ENCODE measurements around the gene IFT172. TPM values are rescaled to one million over a fixed set of nuclear protein-coding genes. Genes with fewer than 3 reads are reported as not detected.

Gene IFT172
- total and polyA plus RNA-seq, 2 donors from 2014 or later: 25.9 to 40.3 TPM

- FAIRE-seq (no peak), DNase-seq (peak in 4 of 5 donors; percentile 59 to 81 (median 67))
- no peaks in the 10 kb centered on the region for H3K9me3 ChIP-seq (ENCODE audit: control insufficient read depth in 2 of 3, insufficient read depth in 1 of 3, low read length in 3 of 3)
- intact Hi-C loops (cut with DNase I): no loop called here
- H3K27me3 ChIP-seq (ENCODE audit: control insufficient read depth, insufficient read depth, low read length): no peaks in the 10 kb centered on the region
- H3K36me3 ChIP-seq (ENCODE audit: control insufficient read depth in 2 of 3, insufficient read depth in 3 of 3, low read length in 3 of 3): no peaks in the 10 kb centered on the region
- peak overlapping the region; percentile 56 to 86 (median 81) for H3K4me3 ChIP-seq (ENCODE audit: low read length in 3 of 3)
- peak overlapping the region in 1 of 3 donors; percentile 24 for H3K9ac ChIP-seq (ENCODE audit: low read length in 3 of 3)
- H3K4me1 ChIP-seq (ENCODE audit: control insufficient read depth in 2 of 3, insufficient read depth in 2 of 3, low read depth in 1 of 3, low read length in 3 of 3): peaks cover 0 to 7% (median 7%) of the 10 kb centered on the region in 3 donors
- H3K27ac ChIP-seq (ENCODE audit: low read depth in 2 of 2, low read length in 2 of 2): no peak overlapping the region
- TF ChIP-seq, protein P1, sequence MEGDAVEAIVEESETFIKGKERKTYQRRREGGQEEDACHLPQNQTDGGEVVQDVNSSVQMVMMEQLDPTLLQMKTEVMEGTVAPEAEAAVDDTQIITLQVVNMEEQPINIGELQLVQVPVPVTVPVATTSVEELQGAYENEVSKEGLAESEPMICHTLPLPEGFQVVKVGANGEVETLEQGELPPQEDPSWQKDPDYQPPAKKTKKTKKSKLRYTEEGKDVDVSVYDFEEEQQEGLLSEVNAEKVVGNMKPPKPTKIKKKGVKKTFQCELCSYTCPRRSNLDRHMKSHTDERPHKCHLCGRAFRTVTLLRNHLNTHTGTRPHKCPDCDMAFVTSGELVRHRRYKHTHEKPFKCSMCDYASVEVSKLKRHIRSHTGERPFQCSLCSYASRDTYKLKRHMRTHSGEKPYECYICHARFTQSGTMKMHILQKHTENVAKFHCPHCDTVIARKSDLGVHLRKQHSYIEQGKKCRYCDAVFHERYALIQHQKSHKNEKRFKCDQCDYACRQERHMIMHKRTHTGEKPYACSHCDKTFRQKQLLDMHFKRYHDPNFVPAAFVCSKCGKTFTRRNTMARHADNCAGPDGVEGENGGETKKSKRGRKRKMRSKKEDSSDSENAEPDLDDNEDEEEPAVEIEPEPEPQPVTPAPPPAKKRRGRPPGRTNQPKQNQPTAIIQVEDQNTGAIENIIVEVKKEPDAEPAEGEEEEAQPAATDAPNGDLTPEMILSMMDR (IDR thresholded peaks at IDR 0.05; ENCODE audit: borderline replicate concordance, extremely low read depth, insufficient read depth): peak; percentile 57
Observed at GRCh38 chr2:27407798-27408491, 81.6 kb downstream of the IFT172 start.

DNA sequence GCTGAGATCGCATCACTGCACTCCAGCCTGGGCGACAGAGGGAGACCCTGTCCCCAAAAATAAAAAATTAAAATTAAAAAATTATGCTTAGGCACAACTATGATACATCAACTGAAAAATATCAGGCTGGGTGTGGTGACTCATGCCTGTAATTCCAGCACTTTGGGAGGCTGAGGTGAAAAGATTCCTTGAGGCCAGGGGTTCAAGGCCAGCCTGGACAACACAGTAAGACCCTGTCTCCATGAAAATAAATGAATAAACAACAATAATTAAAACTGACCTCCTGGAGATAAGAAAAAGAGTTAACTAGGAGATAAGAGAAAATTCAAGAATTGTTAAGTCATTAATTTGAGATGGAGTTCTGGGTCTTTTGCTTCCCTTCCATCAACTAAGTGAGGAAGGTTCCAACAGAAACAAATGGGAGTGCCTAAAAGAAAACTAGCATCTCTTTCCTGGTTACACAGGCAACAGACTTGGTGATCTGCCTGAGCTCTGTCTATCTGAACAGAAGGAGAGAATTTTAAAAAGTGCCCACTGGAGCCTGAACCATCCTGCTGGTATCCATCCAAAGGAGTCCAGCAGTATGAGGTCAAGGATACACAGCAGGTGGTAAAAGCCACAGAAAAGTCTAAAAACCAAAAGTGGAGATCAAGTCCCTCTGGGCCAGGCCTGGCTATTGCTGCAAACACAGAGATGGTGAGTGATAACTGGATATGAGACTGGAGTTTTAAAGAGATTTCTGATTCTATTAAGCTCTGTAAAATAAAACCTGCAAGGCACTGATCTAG, 89.0 kb downstream of the IFT172 start:
- Histone ChIP-seq H3K9me3 (ENCODE audit: control insufficient read depth in 2 of 3, insufficient read depth in 1 of 3, low read length in 3 of 3) (no peaks in the 10 kb centered on the region), H3K9ac (ENCODE audit: low read length in 3 of 3) (no peak overlapping the region), H3K4me3 (ENCODE audit: low read length in 3 of 3) (no peak overlapping the region), H3K27ac (ENCODE audit: low read depth in 2 of 2, low read length in 2 of 2) (no peak overlapping the region), H3K4me1 (ENCODE audit: control insufficient read depth in 2 of 3, insufficient read depth in 2 of 3, low read depth in 1 of 3, low read length in 3 of 3) (no peaks in the 10 kb centered on the region), H3K36me3 (ENCODE audit: control insufficient read depth in 2 of 3, insufficient read depth in 3 of 3, low read length in 3 of 3) (no peaks in the 10 kb centered on the region), H3K27me3 (ENCODE audit: control insufficient read depth, insufficient read depth, low read length) (no peaks in the 10 kb centered on the region)
- DNase-seq (no peak), FAIRE-seq (no peak)
- intact Hi-C loops (cut with DNase I): no loop called here
- TF ChIP-seq, protein P1 (IDR thresholded peaks at IDR 0.05; ENCODE audit: borderline replicate concordance, extremely low read depth, insufficient read depth): no peak

GRCh38 chr2:27398962-27399361, 90.6 kb downstream of the IFT172 start:
- H3K27me3 ChIP-seq (ENCODE audit: control insufficient read depth, insufficient read depth, low read length): no peaks in the 10 kb centered on the region
- no peaks in the 10 kb centered on the region for H3K4me1 ChIP-seq (ENCODE audit: control insufficient read depth in 2 of 3, insufficient read depth in 2 of 3, low read depth in 1 of 3, low read length in 3 of 3)
- no peak overlapping the region for H3K4me3 ChIP-seq (ENCODE audit: low read length in 3 of 3)
- DNase-seq: no peak
- TF ChIP-seq, protein P1 (IDR thresholded peaks at IDR 0.05; ENCODE audit: borderline replicate concordance, extremely low read depth, insufficient read depth): no peak
- H3K36me3 ChIP-seq (ENCODE audit: control insufficient read depth in 2 of 3, insufficient read depth in 3 of 3, low read length in 3 of 3): no peaks in the 10 kb centered on the region
- no peak for FAIRE-seq
- no peak overlapping the region for H3K9ac ChIP-seq (ENCODE audit: low read length in 3 of 3)
- no peak overlapping the region for H3K27ac ChIP-seq (ENCODE audit: low read depth in 2 of 2, low read length in 2 of 2)
- intact Hi-C loops (cut with DNase I): no loop called here
- H3K9me3 ChIP-seq (ENCODE audit: control insufficient read depth in 2 of 3, insufficient read depth in 1 of 3, low read length in 3 of 3): no peaks in the 10 kb centered on the region

Other genes starting within 250 kb of the IFT172 start
- 0.31 TPM for gene SLC30A3, start 226.7 kb downstream of the IFT172 start, total RNA-seq
- not detected for gene SLC30A3, start 226.7 kb downstream of the IFT172 start, polyA plus RNA-seq (ENCODE audit: insufficient read depth, low read depth, low replicate concordance)
- gene DNAJC5G, start 214.3 kb downstream of the IFT172 start, total RNA-seq: not detected
- not detected for gene DNAJC5G, start 214.3 kb downstream of the IFT172 start, polyA plus RNA-seq (ENCODE audit: insufficient read depth, low read depth, low replicate concordance)
- 0.31 TPM for gene TRIM54, start 207.3 kb downstream of the IFT172 start, total RNA-seq
- 2.1 TPM for gene TRIM54, start 207.3 kb downstream of the IFT172 start, polyA plus RNA-seq (ENCODE audit: insufficient read depth, low read depth, low replicate concordance)
- gene UCN, start 181.3 kb downstream of the IFT172 start, total RNA-seq: 1.4 TPM
- 1.3 TPM for gene UCN, start 181.3 kb downstream of the IFT172 start, polyA plus RNA-seq (ENCODE audit: insufficient read depth, low read depth, low replicate concordance)
- gene MPV17, start 166.6 kb downstream of the IFT172 start, total RNA-seq: 66.2 TPM
- gene MPV17, start 166.6 kb downstream of the IFT172 start, polyA plus RNA-seq (ENCODE audit: insufficient read depth, low read depth, low replicate concordance): 120 TPM
- 59.3 TPM for gene GTF3C2, start 133.0 kb downstream of the IFT172 start, total RNA-seq
- gene GTF3C2, start 133.0 kb downstream of the IFT172 start, polyA plus RNA-seq (ENCODE audit: insufficient read depth, low read depth, low replicate concordance): 38.3 TPM
- 35.8 TPM for gene EIF2B4, start 119.4 kb downstream of the IFT172 start, total RNA-seq
- gene EIF2B4, start 119.4 kb downstream of the IFT172 start, polyA plus RNA-seq (ENCODE audit: insufficient read depth, low read depth, low replicate concordance): 49.6 TPM
- gene SNX17, start 119.1 kb downstream of the IFT172 start, total RNA-seq: 98.7 TPM
- gene SNX17, start 119.1 kb downstream of the IFT172 start, polyA plus RNA-seq (ENCODE audit: insufficient read depth, low read depth, low replicate concordance): 115 TPM
- gene ZNF513, start 109.0 kb downstream of the IFT172 start, total RNA-seq: 23.6 TPM
- gene ZNF513, start 109.0 kb downstream of the IFT172 start, polyA plus RNA-seq (ENCODE audit: insufficient read depth, low read depth, low replicate concordance): 18.8 TPM
- 60.7 TPM for gene PPM1G, start 80.2 kb downstream of the IFT172 start, total RNA-seq
- gene PPM1G, start 80.2 kb downstream of the IFT172 start, polyA plus RNA-seq (ENCODE audit: insufficient read depth, low read depth, low replicate concordance): 50.7 TPM
- 69.5 TPM for gene NRBP1, start 61.1 kb downstream of the IFT172 start, total RNA-seq
- 56.5 TPM for gene NRBP1, start 61.1 kb downstream of the IFT172 start, polyA plus RNA-seq (ENCODE audit: insufficient read depth, low read depth, low replicate concordance)
- gene KRTCAP3, start 47.4 kb downstream of the IFT172 start, total RNA-seq: 32.1 TPM
- gene KRTCAP3, start 47.4 kb downstream of the IFT172 start, polyA plus RNA-seq (ENCODE audit: insufficient read depth, low read depth, low replicate concordance): 17.2 TPM
- 18.0 TPM for gene FNDC4, start 5.5 kb upstream of the IFT172 start, total RNA-seq
- 8.5 TPM for gene FNDC4, start 5.5 kb upstream of the IFT172 start, polyA plus RNA-seq (ENCODE audit: insufficient read depth, low read depth, low replicate concordance)
- 2.2 TPM for gene GCKR, start 7.1 kb upstream of the IFT172 start, total RNA-seq
- gene GCKR, start 7.1 kb upstream of the IFT172 start, polyA plus RNA-seq (ENCODE audit: insufficient read depth, low read depth, low replicate concordance): not detected
- 40.6 TPM for gene ZNF512, start 93.3 kb upstream of the IFT172 start, total RNA-seq
- 15.1 TPM for gene ZNF512, start 93.3 kb upstream of the IFT172 start, polyA plus RNA-seq (ENCODE audit: insufficient read depth, low read depth, low replicate concordance)
- gene CCDC121, start 139.3 kb upstream of the IFT172 start, total RNA-seq: 5.6 TPM
- gene CCDC121, start 139.3 kb upstream of the IFT172 start, polyA plus RNA-seq (ENCODE audit: insufficient read depth, low read depth, low replicate concordance): 4.2 TPM
- 28.1 TPM for gene GPN1, start 139.3 kb upstream of the IFT172 start, total RNA-seq
- gene GPN1, start 139.3 kb upstream of the IFT172 start, polyA plus RNA-seq (ENCODE audit: insufficient read depth, low read depth, low replicate concordance): 31.6 TPM
- 29.6 TPM for gene SUPT7L, start 173.9 kb upstream of the IFT172 start, total RNA-seq
- 28.1 TPM for gene SUPT7L, start 173.9 kb upstream of the IFT172 start, polyA plus RNA-seq (ENCODE audit: insufficient read depth, low read depth, low replicate concordance)
- gene SLC4A1AP, start 174.1 kb upstream of the IFT172 start, total RNA-seq: 20.9 TPM
- 19.1 TPM for gene SLC4A1AP, start 174.1 kb upstream of the IFT172 start, polyA plus RNA-seq (ENCODE audit: insufficient read depth, low read depth, low replicate concordance)

All from kidney (tissue), 14 donors.